ENCODE data around the gene FKBP2.

The FKBP2 gene

GRCh38 chr11:64260147-64260708 lies 19.3 kb downstream of the FKBP2 start:
- Histone ChIP-seq H3K4me3 (no peak overlapping the region), H4K20me1 (no peaks in the 10 kb centered on the region; the same call in 1 of the 2 replicates), H3K27me3 (no peaks in the 10 kb centered on the region), H3K4me1 (peaks cover 26% of the 10 kb centered on the region), H3K27ac (no peak overlapping the region), H3K4me2 (no peak overlapping the region), H3K9me3 (no peaks in the 10 kb centered on the region), H3K36me3 (peaks cover 92% of the 10 kb centered on the region), H3K9ac (no peak overlapping the region)
- TF ChIP-seq Cebpa-rat (IDR thresholded peaks at IDR 0.05), result no peak

GRCh38 chr11:64261556-64262080 lies 20.7 kb downstream of the FKBP2 start:
- no peak overlapping the region for H3K4me3 ChIP-seq
- TF ChIP-seq Cebpa-rat (IDR thresholded peaks at IDR 0.05), result no peak
- H3K4me2 ChIP-seq, result no peak overlapping the region
- peaks cover 87% of the 10 kb centered on the region for H3K36me3 ChIP-seq
- no peaks in the 10 kb centered on the region for H3K9me3 ChIP-seq
- H3K4me1 ChIP-seq, result peaks cover 40% of the 10 kb centered on the region
- no peaks in the 10 kb centered on the region for H3K27me3 ChIP-seq
- H3K27ac ChIP-seq, result no peak overlapping the region
- no peak overlapping the region for H3K9ac ChIP-seq
- H4K20me1 ChIP-seq, result no peaks in the 10 kb centered on the region

- Histone ChIP-seq H3K9me3 (no peaks in the 10 kb centered on the region), H3K4me1 (peaks cover 48% of the 10 kb centered on the region), H3K9ac (no peak overlapping the region; the same call in 1 of the 2 replicates), H3K4me3 (no peak overlapping the region), H3K27me3 (no peaks in the 10 kb centered on the region), H3K4me2 (no peak overlapping the region), H3K36me3 (peaks cover 78% of the 10 kb centered on the region), H3K27ac (peak overlapping the region; percentile 100), H4K20me1 (no peaks in the 10 kb centered on the region)
- TF ChIP-seq Cebpa-rat (IDR thresholded peaks at IDR 0.05), result no peak
Observed at GRCh38 chr11:64262271-64263002, 21.5 kb downstream of the FKBP2 start.

GRCh38 chr11:64263021-64263946 lies 22.4 kb downstream of the FKBP2 start:
- peak overlapping the region; percentile 96; the same call in 1 of the 2 replicates for H3K4me2 ChIP-seq
- H3K36me3 ChIP-seq, result peaks cover 70% of the 10 kb centered on the region
- peaks cover 57% of the 10 kb centered on the region for H3K4me1 ChIP-seq

GRCh38 chr11:64263947-64264317 lies 23.0 kb downstream of the FKBP2 start:
- Histone ChIP-seq H3K9me3 (no peaks in the 10 kb centered on the region), H3K27me3 (no peaks in the 10 kb centered on the region), H3K4me1 (peaks cover 63% of the 10 kb centered on the region), H3K36me3 (peaks cover 64% of the 10 kb centered on the region), H3K4me2 (peak overlapping the region; percentile 96), H3K4me3 (no peak overlapping the region), H3K27ac (peak overlapping the region; percentile 100), H4K20me1 (no peaks in the 10 kb centered on the region), H3K9ac (peak overlapping the region; percentile 68)
- TF ChIP-seq Cebpa-rat (IDR thresholded peaks at IDR 0.05), result no peak

More at GRCh38 chr11:64263021-64263946, 22.4 kb downstream of the FKBP2 start:
- Histone ChIP-seq H3K27me3 (no peaks in the 10 kb centered on the region), H3K9me3 (no peaks in the 10 kb centered on the region), H4K20me1 (no peaks in the 10 kb centered on the region), H3K27ac (peak overlapping the region; percentile 100), H3K9ac (peak overlapping the region; percentile 68; the same call in 1 of the 2 replicates), H3K4me3 (no peak overlapping the region)
- TF ChIP-seq Cebpa-rat (IDR thresholded peaks at IDR 0.05), result no peak

GRCh38 chr11:64264371-64264852 lies 23.5 kb downstream of the FKBP2 start:
- H3K27me3 ChIP-seq, result no peaks in the 10 kb centered on the region
- no peak for TF ChIP-seq Cebpa-rat (IDR thresholded peaks at IDR 0.05)
- H4K20me1 ChIP-seq, result no peaks in the 10 kb centered on the region
- H3K4me3 ChIP-seq, result no peak overlapping the region
- peak overlapping the region; percentile 100 for H3K27ac ChIP-seq
- H3K36me3 ChIP-seq, result peaks cover 59% of the 10 kb centered on the region
- H3K9ac ChIP-seq, result peak overlapping the region; percentile 68
- H3K4me2 ChIP-seq, result peak overlapping the region; percentile 96
- H3K9me3 ChIP-seq, result no peaks in the 10 kb centered on the region
- H3K4me1 ChIP-seq, result peaks cover 65% of the 10 kb centered on the region

- TF ChIP-seq Cebpa-rat (IDR thresholded peaks at IDR 0.05), result no peak
- no peaks in the 10 kb centered on the region for H4K20me1 ChIP-seq
- peak overlapping the region; percentile 97 for H3K9ac ChIP-seq
- H3K27me3 ChIP-seq, result no peaks in the 10 kb centered on the region
- H3K4me2 ChIP-seq, result peak overlapping the region; percentile 96
- H3K4me1 ChIP-seq, result peaks cover 65% of the 10 kb centered on the region
- peaks cover 48% of the 10 kb centered on the region for H3K36me3 ChIP-seq
- no peaks in the 10 kb centered on the region for H3K9me3 ChIP-seq
- peak overlapping the region; percentile 83 for H3K4me3 ChIP-seq
- H3K27ac ChIP-seq, result peak overlapping the region; percentile 100
Observed at GRCh38 chr11:64265176-64266160, 24.6 kb downstream of the FKBP2 start.

GRCh38 chr11:64266339-64266738 lies 25.4 kb downstream of the FKBP2 start:
- TF ChIP-seq Cebpa-rat (IDR thresholded peaks at IDR 0.05), result no peak
- peak overlapping the region; percentile 83 for H3K4me3 ChIP-seq
- H4K20me1 ChIP-seq, result no peaks in the 10 kb centered on the region
- H3K4me1 ChIP-seq, result peaks cover 65% of the 10 kb centered on the region
- peak overlapping the region; percentile 100 for H3K27ac ChIP-seq
- no peaks in the 10 kb centered on the region for H3K9me3 ChIP-seq
- peak overlapping the region; percentile 97 for H3K9ac ChIP-seq
- no peaks in the 10 kb centered on the region for H3K27me3 ChIP-seq
- H3K4me2 ChIP-seq, result peak overlapping the region; percentile 96
- H3K36me3 ChIP-seq, result peaks cover 41% of the 10 kb centered on the region

Data from BLaER1 (cell line).